Activated B cell treated with CpG ODN at 0.5 μM for 24 hours (primary cell): ENCODE data around the gene YTHDC2. TPM values are rescaled to one million over a fixed set of nuclear protein-coding genes. Genes with fewer than 3 reads are reported as not detected.
A peak's percentile ranks its signal among the peaks of the same experiment; 100 is the strongest.

Experiments
- ATAC-seq: fragments of 200-7000 bp; cut with Tn5 transposase; one replicate; pipeline ENCODE4 v1.10.0; 2021; ENCODE audit warnings: low read depth, mild to moderate bottlenecking, moderate library complexity
- CTCF ChIA-PET: fragments of 350-600 bp; sonication (Branson Sonifier 250); formaldehyde crosslinking; loops from one replicate; lab custom pipeline; 2021; ENCODE audit warnings: antibody characterized with exemption; lab: Charles Lee
- POLR2A ChIA-PET: fragments of 350-600 bp; sonication (Branson Sonifier 250); formaldehyde crosslinking; loops from one replicate; lab custom pipeline; 2021; ENCODE audit warnings: antibody characterized with exemption; lab: Charles Lee
- DNase-seq: peaks from one replicate; pipeline ENCODE4 v3.0.0; 2022
- H3K27ac Mint-ChIP-seq: one replicate; pipeline ENCODE4 v1.8.0; 2020; ENCODE audit warnings: mixed read lengths
- H3K27me3 Mint-ChIP-seq: one replicate; pipeline ENCODE4 v1.8.0; 2021; ENCODE audit warnings: mixed read lengths
- H3K36me3 Mint-ChIP-seq: one replicate; pipeline ENCODE4 v1.8.0; 2021; ENCODE audit warnings: low read depth, mixed read lengths
- H3K4me1 Mint-ChIP-seq: one replicate; pipeline ENCODE4 v1.8.0; 2021; ENCODE audit warnings: mixed read lengths
- H3K4me3 Mint-ChIP-seq: one replicate; pipeline ENCODE4 v1.8.0; 2020; ENCODE audit warnings: mild to moderate bottlenecking, mixed read lengths
- H3K9me3 Mint-ChIP-seq: one replicate; pipeline ENCODE4 v1.8.0; 2020; ENCODE audit warnings: mixed read lengths
- CTCF ChIP-seq: fragments of 200-600 bp; IDR thresholded peaks from one replicate; pipeline ENCODE4 v1.8.0; 2022; ENCODE audit warnings: antibody characterized with exemption, mild to moderate bottlenecking
- intact Hi-C: fragments of 100-400 bp; cut with micrococcal nuclease; formaldehyde crosslinking; loops from one replicate; pipeline ENCODE4 v1.15.1; 2024
- total RNA-seq: library from RNA; stranded (reverse); gene quantifications from 2 replicates; pipeline ENCODE4 v1.2.3, GENCODE V29; 2022

The YTHDC2 gene
- total RNA-seq, 1 donor from 2014 or later, result 41.7 TPM

- peaks cover 21% of the 10 kb centered on the region for H3K9me3 Mint-ChIP-seq
- ChIA-PET CTCF (no interaction called here), POLR2A (interaction anchor here (0.6 kb wide), 1 partner anchor 107 kb away, joined by 6 read pairs; no protein-coding TSS in a partner anchor)
- H3K4me3 Mint-ChIP-seq, result peak within 1 kb of the TSS; percentile 73
- H3K27me3 Mint-ChIP-seq, result peaks cover 63% of the 10 kb centered on the region
- intact Hi-C loops, result no loop called here
- no peak within 1 kb of the TSS for H3K27ac Mint-ChIP-seq
- peak; percentile 22 for DNase-seq
- H3K4me1 Mint-ChIP-seq, result peaks cover 17% of the 10 kb centered on the region
- ATAC-seq, result no peak
- TF ChIP-seq CTCF, result no peak
- peaks cover 5% of the 10 kb centered on the region for H3K36me3 Mint-ChIP-seq
These were observed 25.5 kb upstream of the YTHDC2 start, which contains the start of gene MCC for GRCh38 chr5:113487781-113488644. Gene MCC, minus strand, starts transcription at chr5:113488453.

- Mint-ChIP-seq H3K27ac (no peak overlapping the region), H3K9me3 (peaks cover 21% of the 10 kb centered on the region), H3K27me3 (peaks cover 61% of the 10 kb centered on the region), H3K36me3 (peaks cover 5% of the 10 kb centered on the region), H3K4me3 (peak overlapping the region; percentile 71), H3K4me1 (peaks cover 17% of the 10 kb centered on the region)
- CTCF ChIA-PET, result no interaction called here
- TF ChIP-seq CTCF, result no peak
- intact Hi-C loops, result no loop called here
- no peak for DNase-seq
- ATAC-seq, result no peak
- POLR2A ChIA-PET, result interaction anchor here (0.6 kb wide), 1 partner anchor 107 kb away, joined by 6 read pairs; no protein-coding TSS in a partner anchor
These were observed 24.8 kb upstream of the YTHDC2 start for GRCh38 chr5:113488645-113489184.

- Mint-ChIP-seq H3K36me3 (peaks cover 5% of the 10 kb centered on the region), H3K9me3 (peaks cover 21% of the 10 kb centered on the region), H3K4me3 (no peak overlapping the region), H3K27me3 (peaks cover 59% of the 10 kb centered on the region), H3K27ac (no peak overlapping the region), H3K4me1 (peaks cover 17% of the 10 kb centered on the region)
- CTCF ChIA-PET, result no interaction called here
- DNase-seq (no peak), ATAC-seq (no peak)
- intact Hi-C loops, result no loop called here
- POLR2A ChIA-PET, result no interaction called here
- no peak for TF ChIP-seq CTCF
These were observed 24.2 kb upstream of the YTHDC2 start for GRCh38 chr5:113489299-113489698.

- H3K9me3 Mint-ChIP-seq, result peaks cover 21% of the 10 kb centered on the region
- H3K4me1 Mint-ChIP-seq, result peaks cover 17% of the 10 kb centered on the region
- no peak for ATAC-seq
- H3K27ac Mint-ChIP-seq, result no peak overlapping the region
- peaks cover 5% of the 10 kb centered on the region for H3K36me3 Mint-ChIP-seq
- ChIA-PET CTCF (no interaction called here), POLR2A (no interaction called here)
- no peak overlapping the region for H3K4me3 Mint-ChIP-seq
- intact Hi-C loops, result no loop called here
- no peak for DNase-seq
- no peak for TF ChIP-seq CTCF
- peaks cover 54% of the 10 kb centered on the region for H3K27me3 Mint-ChIP-seq
These were observed 23.2 kb upstream of the YTHDC2 start for GRCh38 chr5:113490317-113490716.

- POLR2A ChIA-PET, result no interaction called here
- peaks cover 47% of the 10 kb centered on the region for H3K27me3 Mint-ChIP-seq
- peaks cover 21% of the 10 kb centered on the region for H3K9me3 Mint-ChIP-seq
- ATAC-seq (no peak), DNase-seq (no peak)
- CTCF ChIA-PET, result no interaction called here
- H3K27ac Mint-ChIP-seq, result no peak overlapping the region
- intact Hi-C loops, result no loop called here
- no peak overlapping the region for H3K4me3 Mint-ChIP-seq
- peaks cover 5% of the 10 kb centered on the region for H3K36me3 Mint-ChIP-seq
- H3K4me1 Mint-ChIP-seq, result peaks cover 17% of the 10 kb centered on the region
- TF ChIP-seq CTCF, result no peak
These were observed 22.5 kb upstream of the YTHDC2 start for GRCh38 chr5:113491022-113491421.
